ENCODE measurements around the gene RPL13. TPM values are rescaled to one million over a fixed set of nuclear protein-coding genes. Genes with fewer than 3 reads are reported as not detected.

The RPL13 gene
- total RNA-seq, 3 donors from 2014 or later = 1,693 to 1,792 (median 1,717) TPM

DNA sequence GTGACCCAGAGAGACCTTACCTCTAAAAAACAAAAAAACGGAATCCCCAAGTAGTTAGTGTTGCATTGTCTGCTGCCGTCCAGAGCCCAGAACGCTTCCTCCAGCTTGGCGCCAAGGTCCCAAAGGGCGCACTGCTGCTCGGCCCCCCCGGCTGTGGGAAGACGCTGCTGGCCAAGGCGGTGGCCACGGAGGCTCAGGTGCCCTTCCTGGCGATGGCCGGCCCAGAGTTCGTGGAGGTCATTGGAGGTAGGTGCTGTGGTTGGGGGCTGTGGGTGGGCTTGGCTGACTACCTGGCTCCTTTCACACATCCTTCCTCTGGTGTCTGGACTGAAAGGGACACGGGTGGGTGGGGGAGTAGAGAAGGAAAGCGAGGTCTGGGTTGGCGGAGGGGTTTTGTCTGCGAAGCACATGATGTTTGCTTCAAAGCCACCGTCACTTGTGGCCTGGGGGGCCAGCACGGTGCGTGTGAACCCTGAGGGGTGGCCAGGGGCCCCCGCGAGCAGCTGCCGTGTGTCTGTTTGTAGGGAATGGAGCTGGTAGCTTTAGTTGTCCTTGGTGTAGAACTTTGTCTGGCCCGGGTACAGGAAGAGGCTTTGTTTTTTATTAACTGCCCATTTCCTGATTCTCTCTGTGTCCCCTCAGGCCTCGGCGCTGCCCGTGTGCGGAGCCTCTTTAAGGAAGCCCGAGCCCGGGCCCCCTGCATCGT, 28.5 kb upstream of the RPL13 start:
- H3K36me3 ChIP-seq (ENCODE audit: low read depth) = peaks cover 3% of the 10 kb centered on the region
- DNase-seq = no peak
- intact Hi-C loops (cut with DNase I, micrococcal nuclease) = no loop called here

DNA sequence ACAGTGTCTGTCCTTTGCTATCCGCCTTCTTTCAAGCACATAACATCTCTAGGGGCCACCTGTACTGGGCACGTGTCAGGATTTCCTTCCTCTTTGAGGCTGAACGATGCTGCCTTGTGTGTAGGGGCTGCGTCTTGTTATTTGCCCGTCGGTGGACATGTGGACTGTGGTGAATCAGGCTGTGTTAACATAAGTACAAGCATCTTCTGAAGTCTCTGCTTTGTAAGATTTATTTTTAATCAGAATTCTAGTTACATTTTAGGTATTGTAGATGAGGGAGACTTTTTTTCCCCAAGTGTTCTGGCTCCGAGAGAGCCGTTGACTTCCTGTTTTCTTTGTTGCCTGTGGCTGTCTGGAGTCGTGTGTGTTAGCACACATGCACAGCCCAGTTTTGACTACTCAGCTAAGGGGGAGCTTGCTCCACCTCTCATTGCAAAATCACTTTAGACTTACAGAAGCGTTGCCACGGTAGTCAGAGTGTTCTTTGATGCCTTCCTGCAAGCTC, 26.2 kb upstream of the RPL13 start:
- DNase-seq (peak in 1 of 3 donors; percentile 34), ATAC-seq (peak; percentile 51)
- no peak for TF ChIP-seq CTCF (IDR thresholded peaks at IDR 0.05)
- intact Hi-C loops (cut with DNase I, micrococcal nuclease) = no loop called here
- H3K4me1 ChIP-seq (ENCODE audit: low read depth) = peaks cover 7% of the 10 kb centered on the region
- no peak overlapping the region for H3K4me3 ChIP-seq
- H3K36me3 ChIP-seq (ENCODE audit: low read depth) = peaks cover 5% of the 10 kb centered on the region
- no peaks in the 10 kb centered on the region for H3K9me3 ChIP-seq

More for the DNA sequence above, 28.5 kb upstream of the RPL13 start:
- Histone ChIP-seq H3K4me1 (ENCODE audit: low read depth) (peaks cover 7% of the 10 kb centered on the region), H3K9me3 (no peaks in the 10 kb centered on the region), H3K4me3 (no peak overlapping the region)
- ATAC-seq = no peak
- no peak for TF ChIP-seq CTCF (IDR thresholded peaks at IDR 0.05)

- intact Hi-C loops (cut with DNase I, micrococcal nuclease) = no loop called here
- Histone ChIP-seq H3K4me3 (no peak overlapping the region), H3K36me3 (ENCODE audit: low read depth) (peaks cover 4% of the 10 kb centered on the region), H3K4me1 (ENCODE audit: low read depth) (peaks cover 7% of the 10 kb centered on the region), H3K9me3 (no peaks in the 10 kb centered on the region)
- ATAC-seq = peak; percentile 90
- peak; percentile 70 to 87 (median 85) for DNase-seq
- TF ChIP-seq CTCF (IDR thresholded peaks at IDR 0.05) = no peak
Measured at GRCh38 chr16:89536371-89536770, 24.1 kb upstream of the RPL13 start.

GRCh38 chr16:89536886-89537548, 23.5 kb upstream of the RPL13 start:
- Histone ChIP-seq H3K4me3 (no peak overlapping the region), H3K4me1 (ENCODE audit: low read depth) (peaks cover 7% of the 10 kb centered on the region), H3K36me3 (ENCODE audit: low read depth) (peaks cover 4% of the 10 kb centered on the region), H3K9me3 (no peaks in the 10 kb centered on the region)
- intact Hi-C loops (cut with DNase I, micrococcal nuclease) = no loop called here
- TF ChIP-seq CTCF (IDR thresholded peaks at IDR 0.05) = no peak
- no peak for ATAC-seq
- no peak for DNase-seq

- DNase-seq = no peak
- TF ChIP-seq CTCF (IDR thresholded peaks at IDR 0.05) = no peak
- Histone ChIP-seq H3K4me3 (no peak overlapping the region), H3K4me1 (ENCODE audit: low read depth) (peaks cover 7% of the 10 kb centered on the region), H3K36me3 (ENCODE audit: low read depth) (peaks cover 4% of the 10 kb centered on the region), H3K9me3 (no peaks in the 10 kb centered on the region)
- no peak for ATAC-seq
- intact Hi-C loops (cut with DNase I, micrococcal nuclease) = no loop called here
Measured at GRCh38 chr16:89537549-89537925, 22.9 kb upstream of the RPL13 start.
